Osteoblast (primary cell): ENCODE measurements around the gene TRMU. TPM values are rescaled to one million over a fixed set of nuclear protein-coding genes. Genes with fewer than 3 reads are reported as not detected.

Experiments used
- DNase-seq: peaks from one replicate; pipeline ENCODE4 v3.0.0; 2011; ENCODE audit warnings: low spot score, mixed read lengths; ENCODE audit not compliant: insufficient read length; ENCODE audit errors: missing footprints
- H2AFZ ChIP-seq: 2 replicates; pipeline ENCODE4 v1.6.0; 2011; ENCODE audit warnings: mild to moderate bottlenecking, low read length
- H3K27ac ChIP-seq: 2 replicates; pipeline ENCODE4 v1.5.1; 2011; ENCODE audit warnings: mild to moderate bottlenecking, low read depth, low read length, moderate library complexity
- H3K27me3 ChIP-seq: 2 replicates; pipeline ENCODE4 v1.6.0; 2012; ENCODE audit warnings: mild to moderate bottlenecking, control low read depth, inconsistent platforms, low read length, moderate library complexity; ENCODE audit not compliant: insufficient read depth
- H3K36me3 ChIP-seq: 2 replicates; pipeline ENCODE4 v1.5.1; 2011; ENCODE audit warnings: mild to moderate bottlenecking, low read length, control low read depth, moderate library complexity; ENCODE audit not compliant: insufficient read depth
- H3K4me1 ChIP-seq: 2 replicates; pipeline ENCODE4 v1.5.1; 2011; ENCODE audit warnings: mild to moderate bottlenecking, low read length, control low read depth, moderate library complexity; ENCODE audit not compliant: insufficient read depth
- H3K4me2 ChIP-seq: 2 replicates; pipeline ENCODE4 v1.6.0; 2011; ENCODE audit warnings: mild to moderate bottlenecking, low read length; ENCODE audit not compliant: insufficient read depth
- H3K4me3 ChIP-seq: fragments of 200-600 bp; sonication (generic); 3 replicates; pipeline ENCODE4 v1.5.1; 2012; ENCODE audit warnings: mild to moderate bottlenecking, low read length, inconsistent platforms; ENCODE audit not compliant: insufficient read depth
- H3K79me2 ChIP-seq: 2 replicates; pipeline ENCODE4 v1.6.0; 2012; ENCODE audit warnings: mild to moderate bottlenecking, low read length, control low read depth, inconsistent platforms; ENCODE audit not compliant: insufficient read depth
- H3K9me3 ChIP-seq: 2 replicates; pipeline ENCODE4 v1.5.1; 2011; ENCODE audit warnings: low read depth, low read length, control low read depth
- H4K20me1 ChIP-seq: 2 replicates; pipeline ENCODE4 v1.6.0; 2012; ENCODE audit warnings: mild to moderate bottlenecking, low read length, control low read depth; ENCODE audit not compliant: insufficient read depth
- total RNA-seq: library from RNA; depleted of rRNA; stranded (reverse); fragments of >200 nt; gene quantifications from 2 replicates; pipeline ENCODE4 v1.2.3, GENCODE V29; 2012
- TF ChIP-seq, protein P1 (sequence below): IDR thresholded peaks from 2 replicates; pipeline ENCODE4 v1.5.1; 2011; ENCODE audit warnings: mild to moderate bottlenecking, low read depth, low read length, moderate library complexity; ENCODE audit errors: extremely low read depth

Gene TRMU
- total RNA-seq, 1 donor = 22.1 TPM

- H3K9me3 ChIP-seq = no peaks in the 10 kb centered on the region
- no peak for DNase-seq
- H3K4me3 ChIP-seq = no peak overlapping the region
- no peak overlapping the region for H2AFZ ChIP-seq
- H3K4me1 ChIP-seq = no peaks in the 10 kb centered on the region
- H3K36me3 ChIP-seq = peaks cover 81% of the 10 kb centered on the region
- peaks cover 4% of the 10 kb centered on the region for H3K79me2 ChIP-seq
- TF ChIP-seq, protein P1, sequence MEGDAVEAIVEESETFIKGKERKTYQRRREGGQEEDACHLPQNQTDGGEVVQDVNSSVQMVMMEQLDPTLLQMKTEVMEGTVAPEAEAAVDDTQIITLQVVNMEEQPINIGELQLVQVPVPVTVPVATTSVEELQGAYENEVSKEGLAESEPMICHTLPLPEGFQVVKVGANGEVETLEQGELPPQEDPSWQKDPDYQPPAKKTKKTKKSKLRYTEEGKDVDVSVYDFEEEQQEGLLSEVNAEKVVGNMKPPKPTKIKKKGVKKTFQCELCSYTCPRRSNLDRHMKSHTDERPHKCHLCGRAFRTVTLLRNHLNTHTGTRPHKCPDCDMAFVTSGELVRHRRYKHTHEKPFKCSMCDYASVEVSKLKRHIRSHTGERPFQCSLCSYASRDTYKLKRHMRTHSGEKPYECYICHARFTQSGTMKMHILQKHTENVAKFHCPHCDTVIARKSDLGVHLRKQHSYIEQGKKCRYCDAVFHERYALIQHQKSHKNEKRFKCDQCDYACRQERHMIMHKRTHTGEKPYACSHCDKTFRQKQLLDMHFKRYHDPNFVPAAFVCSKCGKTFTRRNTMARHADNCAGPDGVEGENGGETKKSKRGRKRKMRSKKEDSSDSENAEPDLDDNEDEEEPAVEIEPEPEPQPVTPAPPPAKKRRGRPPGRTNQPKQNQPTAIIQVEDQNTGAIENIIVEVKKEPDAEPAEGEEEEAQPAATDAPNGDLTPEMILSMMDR = no peak
- H3K27ac ChIP-seq = no peak overlapping the region
- H3K27me3 ChIP-seq = no peaks in the 10 kb centered on the region
- H3K4me2 ChIP-seq = no peak overlapping the region
- peaks cover 20% of the 10 kb centered on the region for H4K20me1 ChIP-seq
Observed at GRCh38 chr22:46347646-46348045, 12.1 kb downstream of the TRMU start.

DNA sequence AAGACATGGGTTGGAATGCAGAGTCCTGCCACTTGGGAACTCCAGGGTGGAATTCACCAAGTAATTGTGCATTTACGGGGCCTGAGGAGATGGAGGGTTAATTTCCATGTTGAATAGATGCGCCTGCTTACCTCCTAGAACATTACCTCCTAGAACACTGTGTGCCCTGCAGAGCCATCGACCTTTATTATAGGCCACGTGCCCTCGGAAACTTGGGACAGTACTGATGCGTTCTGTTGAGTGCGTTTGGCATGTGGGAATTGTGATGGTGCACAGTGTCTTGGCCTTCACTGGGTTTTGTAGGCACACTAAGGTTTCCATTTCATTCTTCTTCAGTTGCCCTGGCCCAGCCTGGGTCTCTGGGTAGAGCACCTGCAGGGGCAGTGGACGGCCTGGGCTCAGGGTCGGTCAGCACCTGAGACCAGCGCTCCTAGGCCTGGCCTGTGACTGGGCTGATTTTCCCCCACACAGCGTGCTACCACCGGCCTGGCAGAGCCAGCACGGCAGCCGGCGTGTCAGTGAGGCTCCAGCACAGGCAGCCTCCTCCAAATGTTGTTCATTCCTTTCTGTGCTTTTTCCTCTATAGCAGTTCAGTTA is 12.7 kb downstream of the TRMU start:
- H3K27ac ChIP-seq = no peak overlapping the region
- TF ChIP-seq, protein P1 = no peak
- no peak overlapping the region for H3K4me3 ChIP-seq
- DNase-seq = peak; percentile 73
- peaks cover 4% of the 10 kb centered on the region for H3K79me2 ChIP-seq
- peaks cover 22% of the 10 kb centered on the region for H4K20me1 ChIP-seq
- H2AFZ ChIP-seq = no peak overlapping the region
- no peak overlapping the region for H3K4me2 ChIP-seq
- peaks cover 85% of the 10 kb centered on the region for H3K36me3 ChIP-seq
- H3K4me1 ChIP-seq = no peaks in the 10 kb centered on the region
- H3K27me3 ChIP-seq = no peaks in the 10 kb centered on the region
- no peaks in the 10 kb centered on the region for H3K9me3 ChIP-seq

- peaks cover 2% of the 10 kb centered on the region for H3K79me2 ChIP-seq
- peaks cover 75% of the 10 kb centered on the region for H3K36me3 ChIP-seq
- no peak overlapping the region for H3K4me2 ChIP-seq
- H2AFZ ChIP-seq = no peak overlapping the region
- no peaks in the 10 kb centered on the region for H3K9me3 ChIP-seq
- H3K4me3 ChIP-seq = no peak overlapping the region
- peak; percentile 83 for DNase-seq
- H3K27ac ChIP-seq = no peak overlapping the region
- H3K4me1 ChIP-seq = no peaks in the 10 kb centered on the region
- H3K27me3 ChIP-seq = no peaks in the 10 kb centered on the region
- peaks cover 32% of the 10 kb centered on the region for H4K20me1 ChIP-seq
- TF ChIP-seq, protein P1 = no peak
Observed at GRCh38 chr22:46349238-46349637, 13.7 kb downstream of the TRMU start.

DNA sequence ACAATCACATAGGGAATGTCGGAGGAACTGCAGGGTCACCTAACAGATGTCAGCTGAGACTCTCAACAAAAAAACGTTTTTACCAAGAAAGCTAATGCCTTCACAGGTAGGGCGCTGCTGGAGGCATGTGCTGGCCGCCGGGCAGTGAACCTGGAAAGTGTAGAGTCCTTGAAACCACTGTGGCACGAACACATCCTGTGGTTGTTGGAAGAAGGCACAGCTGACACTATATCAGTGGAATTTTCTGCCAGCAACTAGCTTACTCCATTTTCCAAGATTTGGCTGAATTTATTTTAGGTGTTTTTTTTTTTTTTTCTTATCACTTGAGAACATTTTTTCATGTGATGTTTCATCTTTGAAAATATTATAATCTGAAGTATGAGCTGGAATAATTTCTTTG is 14.2 kb downstream of the TRMU start:
- Histone ChIP-seq H3K9me3 (no peaks in the 10 kb centered on the region), H3K27ac (no peak overlapping the region), H3K27me3 (no peaks in the 10 kb centered on the region), H3K4me1 (no peaks in the 10 kb centered on the region), H3K4me2 (no peak overlapping the region), H4K20me1 (peaks cover 33% of the 10 kb centered on the region), H3K79me2 (peaks cover 2% of the 10 kb centered on the region), H3K36me3 (peaks cover 72% of the 10 kb centered on the region), H2AFZ (no peak overlapping the region), H3K4me3 (no peak overlapping the region)
- TF ChIP-seq, protein P1 = no peak
- DNase-seq = peak; percentile 88
